Thoracic aorta (tissue), 2 donors: ENCODE results near the gene ASTN2. TPM values are rescaled to one million over a fixed set of nuclear protein-coding genes. Genes with fewer than 3 reads are reported as not detected.

Experiments
- ATAC-seq: fragments of 150-250 bp; one replicate; pipeline ENCODE4 v1.8.0; 2017; ENCODE audit warnings: low read depth; ENCODE audit not compliant: insufficient number of reproducible peaks, low FRiP score
- DNase-seq: peaks from one replicate; pipeline ENCODE4 v3.0.0-alpha.2; 2020; ENCODE audit warnings: low spot score
- H3K27ac ChIP-seq, 2 donors: fragments of 200-600 bp; sonication (generic); 1 replicate in 1 of 2; 2 replicates in 1 of 2; pipeline ENCODE4 v1.5.1; 2016; ENCODE audit warnings: mild to moderate bottlenecking in 2 of 2, moderate library complexity in 2 of 2
- H3K27me3 ChIP-seq: fragments of 200-600 bp; sonication (generic); replicated peaks from 2 replicates; pipeline ENCODE4 v1.6.0; 2016; ENCODE audit warnings: mild to moderate bottlenecking; ENCODE audit not compliant: insufficient read depth
- H3K36me3 ChIP-seq: fragments of 200-600 bp; sonication (generic); one replicate; pipeline ENCODE4 v1.5.1; 2016
- H3K4me1 ChIP-seq, 2 donors: fragments of 200-600 bp; sonication (generic); 1 replicate in 1 of 2; 2 replicates in 1 of 2; pipeline versions ENCODE4 v1.5.1 to v1.6.0; 2016; ENCODE audit warnings: low read depth in 2 of 2, mild to moderate bottlenecking in 1 of 2; ENCODE audit not compliant: control insufficient read depth in 1 of 2
- H3K4me3 ChIP-seq: fragments of 200-600 bp; sonication (generic); 2 replicates; pipeline ENCODE4 v1.5.1; 2016; ENCODE audit warnings: mild to moderate bottlenecking
- H3K9me3 ChIP-seq: fragments of 200-600 bp; sonication (generic); 2 replicates; pipeline ENCODE4 v1.5.1; 2016
- CTCF ChIP-seq: fragments of 200-600 bp; sonication (generic); IDR thresholded peaks from one replicate; pipeline ENCODE4 v1.5.1; 2019; ENCODE audit warnings: antibody characterized with exemption
- total RNA-seq, 2 donors: library from RNA; depleted of rRNA; stranded (reverse); fragments of >200 nt; gene quantifications; one replicate each; pipeline versions ENCODE4 v1.1.0 to v1.2.3, GENCODE V29; 2016

Gene ASTN2
- total RNA-seq, 2 donors from 2014 or later, result 6.8 to 7.1 TPM

- ATAC-seq (no peak), DNase-seq (no peak)
- no peaks in the 10 kb centered on the region for H3K36me3 ChIP-seq
- no peak overlapping the region for H3K27ac ChIP-seq
- H3K4me1 ChIP-seq, result no peaks in the 10 kb centered on the region
- H3K27me3 ChIP-seq, result no peaks in the 10 kb centered on the region
- H3K9me3 ChIP-seq, result no peaks in the 10 kb centered on the region
- no peak for TF ChIP-seq CTCF
- H3K4me3 ChIP-seq, result no peak overlapping the region
Measured at GRCh38 chr9:117075636-117076035, 339.2 kb downstream of the ASTN2 start.

DNA sequence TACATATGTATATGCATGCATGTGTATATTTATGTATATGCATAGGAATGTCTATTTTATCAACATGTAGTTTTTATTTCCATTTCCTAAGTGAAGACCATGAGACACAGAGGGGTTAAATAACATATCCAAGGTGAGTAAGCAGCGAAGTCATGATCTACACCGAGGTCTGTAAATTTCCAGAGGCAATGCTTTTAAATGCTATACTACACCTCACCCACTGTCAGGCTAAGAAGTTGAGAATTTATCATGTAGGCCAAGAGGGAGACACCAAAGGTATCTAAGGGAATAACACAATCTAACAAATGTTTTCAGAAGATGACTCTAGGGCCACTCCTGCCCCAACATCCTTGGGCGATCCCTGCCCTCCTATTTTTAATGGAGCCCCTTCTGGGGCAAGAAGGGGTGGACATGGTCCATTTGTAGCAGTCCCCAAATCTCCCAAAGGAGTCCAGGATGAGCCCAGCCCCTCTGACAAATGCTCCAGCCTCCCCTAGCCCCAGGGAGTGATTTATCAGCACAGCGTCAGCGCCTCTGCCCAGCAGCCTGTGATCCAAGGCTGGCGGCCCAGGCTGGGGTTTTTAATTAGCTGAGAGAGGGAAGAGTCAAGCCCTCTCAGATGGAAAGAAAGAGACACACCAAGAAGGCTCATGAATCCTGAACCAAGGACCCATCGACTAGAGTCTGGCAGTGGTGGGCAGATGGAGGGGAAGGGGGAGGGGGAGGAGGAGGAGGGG, 339.9 kb downstream of the ASTN2 start:
- H3K4me3 ChIP-seq, result no peak overlapping the region
- no peak for ATAC-seq
- H3K4me1 ChIP-seq, result no peaks in the 10 kb centered on the region
- DNase-seq, result no peak
- TF ChIP-seq CTCF, result no peak
- no peak overlapping the region for H3K27ac ChIP-seq
- H3K36me3 ChIP-seq, result no peaks in the 10 kb centered on the region
- no peaks in the 10 kb centered on the region for H3K9me3 ChIP-seq
- H3K27me3 ChIP-seq, result no peaks in the 10 kb centered on the region

DNA sequence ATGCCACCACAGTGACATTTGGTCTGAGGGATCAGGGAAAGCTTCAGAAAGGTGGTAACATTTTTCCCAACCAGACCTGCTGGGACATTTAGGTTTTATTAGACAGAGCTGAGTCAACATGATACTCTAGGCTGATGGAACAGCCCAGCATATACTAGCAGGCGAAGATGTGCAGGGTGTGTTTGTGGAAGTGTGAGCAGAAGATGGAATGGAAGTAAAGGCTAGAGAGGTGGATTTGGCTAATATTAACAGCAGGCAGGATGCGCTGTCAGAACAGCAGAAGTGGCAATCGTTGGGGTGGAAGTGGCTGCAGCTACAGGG, 340.6 kb downstream of the ASTN2 start:
- ATAC-seq (no peak), DNase-seq (no peak)
- Histone ChIP-seq H3K27me3 (no peaks in the 10 kb centered on the region), H3K4me1 (no peaks in the 10 kb centered on the region), H3K4me3 (no peak overlapping the region), H3K9me3 (no peaks in the 10 kb centered on the region), H3K27ac (no peak overlapping the region), H3K36me3 (no peaks in the 10 kb centered on the region)
- TF ChIP-seq CTCF, result no peak

DNA sequence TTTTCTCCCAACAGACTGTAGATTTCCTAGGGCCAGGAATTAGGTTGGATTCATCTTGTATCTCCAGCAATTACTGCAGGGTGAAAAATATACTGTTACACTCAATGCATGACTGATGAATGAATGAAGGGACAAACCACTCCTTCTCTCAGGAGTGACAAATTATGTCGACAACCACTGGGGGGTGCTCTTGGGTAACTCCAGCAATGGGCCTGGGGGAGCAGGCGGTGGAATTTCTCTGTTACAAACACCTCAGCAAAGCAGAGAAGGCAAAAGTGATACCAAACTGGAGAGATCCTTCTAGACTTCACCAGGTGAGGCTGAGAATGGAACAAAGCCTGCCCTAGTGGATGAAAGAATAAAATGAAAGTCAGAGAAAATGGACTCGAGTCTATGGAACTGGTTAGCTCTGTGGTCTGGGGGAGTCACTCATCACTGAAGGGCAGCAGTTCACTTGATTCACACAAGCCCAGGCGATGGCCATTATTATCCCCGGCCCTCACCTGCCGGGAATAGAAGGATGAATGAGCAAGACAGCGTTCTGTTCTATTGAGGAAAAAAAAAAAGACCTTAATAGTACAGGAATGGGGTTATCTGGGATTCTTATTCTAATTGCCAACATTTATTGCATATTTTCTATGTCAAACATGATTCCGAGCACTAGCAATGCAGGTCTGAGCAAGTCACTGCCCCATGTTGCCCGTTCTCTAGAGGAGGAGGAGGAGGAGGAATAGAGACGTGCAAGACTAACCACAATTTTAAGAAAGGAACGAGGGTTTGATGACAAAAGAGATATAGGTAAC, 341.1 kb downstream of the ASTN2 start:
- Histone ChIP-seq H3K4me3 (no peak overlapping the region), H3K27ac (no peak overlapping the region), H3K36me3 (no peaks in the 10 kb centered on the region), H3K27me3 (no peaks in the 10 kb centered on the region), H3K9me3 (no peaks in the 10 kb centered on the region), H3K4me1 (no peaks in the 10 kb centered on the region)
- DNase-seq (no peak), ATAC-seq (no peak)
- no peak for TF ChIP-seq CTCF

- Histone ChIP-seq H3K4me1 (no peaks in the 10 kb centered on the region), H3K27me3 (no peaks in the 10 kb centered on the region), H3K9me3 (no peaks in the 10 kb centered on the region), H3K4me3 (no peak overlapping the region), H3K36me3 (no peaks in the 10 kb centered on the region), H3K27ac (no peak overlapping the region)
- ATAC-seq (no peak), DNase-seq (no peak)
- TF ChIP-seq CTCF, result no peak
Measured at GRCh38 chr9:117073071-117073470, 341.8 kb downstream of the ASTN2 start.
